ENCODE data around the gene AGMO.

The AGMO gene

DNA sequence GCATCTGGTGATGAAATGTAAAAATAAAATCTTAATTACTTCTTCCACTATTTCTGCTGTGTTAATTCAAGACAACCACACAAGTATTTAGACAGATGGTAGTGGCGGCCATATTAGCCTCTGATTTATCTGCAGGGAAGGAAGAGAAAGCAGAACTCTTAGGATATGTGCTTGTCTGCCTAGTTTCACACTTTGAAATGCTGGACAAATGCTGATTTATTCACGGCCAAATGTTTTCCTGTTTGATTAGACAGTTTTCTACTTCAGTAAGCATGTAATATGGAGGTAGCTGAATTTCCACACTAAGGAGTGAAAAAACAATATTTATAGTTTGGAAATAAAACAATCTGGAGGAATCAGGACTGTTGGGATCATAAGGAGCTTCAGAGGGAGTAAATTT, 158.1 kb downstream of the AGMO start:
- DNase-seq (ENCODE audit: insufficient read length, low spot score), result no peak
- TF ChIP-seq CTCF (IDR thresholded peaks at IDR 0.05; ENCODE audit: insufficient read depth, missing control alignments), result no peak
- FAIRE-seq, result no peak

DNA sequence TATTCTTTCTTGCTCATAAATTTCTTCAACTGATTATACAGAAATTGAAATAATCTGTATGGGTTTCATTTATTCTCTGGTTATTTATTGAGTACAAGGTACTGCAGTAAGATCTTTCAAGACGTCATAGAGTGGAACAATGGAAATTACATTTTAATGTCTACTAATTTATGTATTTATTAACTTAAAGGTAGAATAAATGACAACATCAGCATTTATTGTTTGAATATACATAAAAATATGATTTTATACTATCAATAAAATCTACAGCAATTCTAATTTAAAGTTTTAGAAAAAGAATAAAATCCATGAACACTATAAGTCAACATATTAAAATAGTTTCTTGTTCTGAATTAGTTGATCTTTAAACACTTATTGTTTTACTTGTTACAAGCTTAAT, 158.5 kb downstream of the AGMO start:
- FAIRE-seq, result no peak
- no peak for TF ChIP-seq CTCF (IDR thresholded peaks at IDR 0.05; ENCODE audit: insufficient read depth, missing control alignments)
- no peak for DNase-seq (ENCODE audit: insufficient read length, low spot score)

- DNase-seq (ENCODE audit: insufficient read length, low spot score) (no peak), FAIRE-seq (no peak)
- TF ChIP-seq CTCF (IDR thresholded peaks at IDR 0.05; ENCODE audit: insufficient read depth, missing control alignments), result no peak
Measured at GRCh38 chr7:15402436-15403136, 159.2 kb downstream of the AGMO start.

GRCh38 chr7:15400440-15400839, 161.4 kb downstream of the AGMO start:
- TF ChIP-seq CTCF (IDR thresholded peaks at IDR 0.05; ENCODE audit: insufficient read depth, missing control alignments), result no peak
- no peak for DNase-seq (ENCODE audit: insufficient read length, low spot score)
- FAIRE-seq, result no peak

GRCh38 chr7:15399441-15399840, 162.4 kb downstream of the AGMO start:
- FAIRE-seq, result no peak
- no peak for DNase-seq (ENCODE audit: insufficient read length, low spot score)
- TF ChIP-seq CTCF (IDR thresholded peaks at IDR 0.05; ENCODE audit: insufficient read depth, missing control alignments), result no peak

DNA sequence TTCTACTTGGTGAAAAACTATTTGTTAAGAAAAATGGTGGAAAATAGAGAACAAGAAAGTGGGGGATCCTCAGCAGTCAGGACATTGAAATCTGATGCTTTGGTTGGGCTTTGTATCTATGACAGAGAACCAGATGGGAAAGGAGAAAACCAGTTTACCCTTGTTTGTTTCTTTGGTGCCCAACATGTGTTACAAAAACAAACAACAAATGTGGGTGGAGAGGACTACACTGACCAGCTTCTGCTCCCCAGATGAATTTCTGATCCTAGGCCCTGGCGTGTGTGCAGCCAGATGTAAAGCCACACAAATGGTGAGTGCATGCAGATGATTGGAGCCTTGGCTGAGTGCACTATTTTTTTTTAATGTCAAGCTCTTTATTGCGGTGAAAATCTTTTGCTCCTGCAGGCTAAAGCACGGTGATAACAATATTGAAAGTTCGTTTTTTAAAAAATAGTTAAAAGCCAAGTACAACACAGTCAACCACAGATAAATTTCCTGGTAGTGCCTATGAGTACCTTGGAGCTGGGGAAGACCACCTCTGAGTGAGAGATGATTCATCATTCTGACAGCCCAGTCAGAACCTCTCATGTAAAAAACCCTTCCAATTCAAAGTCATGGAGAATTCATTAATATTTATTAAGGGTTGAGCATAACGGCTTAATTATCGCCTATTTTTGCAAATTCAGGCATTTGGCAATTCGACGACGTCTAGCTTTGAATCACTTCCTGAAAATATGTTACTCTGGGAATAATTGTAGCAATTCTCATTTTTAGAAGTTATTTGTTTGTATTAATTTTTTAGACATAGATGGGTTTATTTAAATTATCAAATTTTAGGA, 163.7 kb downstream of the AGMO start:
- TF ChIP-seq CTCF (IDR thresholded peaks at IDR 0.05; ENCODE audit: insufficient read depth, missing control alignments), result no peak
- DNase-seq (ENCODE audit: insufficient read length, low spot score) (no peak), FAIRE-seq (no peak)

DNA sequence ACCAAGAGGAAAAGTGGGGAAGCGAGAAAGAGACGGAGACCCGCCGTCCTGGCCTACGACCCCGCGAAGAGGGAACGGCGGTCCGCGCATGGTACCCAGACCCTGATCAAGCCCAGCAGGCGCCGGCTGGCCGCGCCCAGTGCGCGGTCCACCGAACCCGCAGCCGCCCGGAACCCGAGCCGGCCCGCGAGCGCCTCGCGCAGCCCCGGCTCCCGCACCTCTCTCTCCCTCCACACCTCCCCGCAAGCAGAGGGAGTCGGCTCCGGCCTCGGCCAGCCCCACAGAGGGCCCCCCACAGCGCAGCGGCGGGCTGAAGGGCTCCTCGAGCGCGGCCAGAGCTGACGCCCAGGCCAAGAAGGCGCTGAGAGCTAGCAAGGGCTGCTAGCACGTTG, 164.7 kb downstream of the AGMO start:
- no peak for FAIRE-seq
- no peak for TF ChIP-seq CTCF (IDR thresholded peaks at IDR 0.05; ENCODE audit: insufficient read depth, missing control alignments)
- DNase-seq (ENCODE audit: insufficient read length, low spot score), result no peak

Measured in D721Med (cell line).